ENCODE measurements around the gene MRPL21.
"Not testable (repeated sequence)": the region's sequence is repeated elsewhere in the genome, so short reads cannot be mapped to it uniquely, and the experiment has no call there.

Gene MRPL21

GRCh38 chr11:68891351-68891948 lies 12.2 kb downstream of the MRPL21 start:
- in situ Hi-C loops (cut with MboI; ENCODE audit: low sequenced_read_pairs, unreplicated experiment) = no loop called here
- TF ChIP-seq, protein P1, sequence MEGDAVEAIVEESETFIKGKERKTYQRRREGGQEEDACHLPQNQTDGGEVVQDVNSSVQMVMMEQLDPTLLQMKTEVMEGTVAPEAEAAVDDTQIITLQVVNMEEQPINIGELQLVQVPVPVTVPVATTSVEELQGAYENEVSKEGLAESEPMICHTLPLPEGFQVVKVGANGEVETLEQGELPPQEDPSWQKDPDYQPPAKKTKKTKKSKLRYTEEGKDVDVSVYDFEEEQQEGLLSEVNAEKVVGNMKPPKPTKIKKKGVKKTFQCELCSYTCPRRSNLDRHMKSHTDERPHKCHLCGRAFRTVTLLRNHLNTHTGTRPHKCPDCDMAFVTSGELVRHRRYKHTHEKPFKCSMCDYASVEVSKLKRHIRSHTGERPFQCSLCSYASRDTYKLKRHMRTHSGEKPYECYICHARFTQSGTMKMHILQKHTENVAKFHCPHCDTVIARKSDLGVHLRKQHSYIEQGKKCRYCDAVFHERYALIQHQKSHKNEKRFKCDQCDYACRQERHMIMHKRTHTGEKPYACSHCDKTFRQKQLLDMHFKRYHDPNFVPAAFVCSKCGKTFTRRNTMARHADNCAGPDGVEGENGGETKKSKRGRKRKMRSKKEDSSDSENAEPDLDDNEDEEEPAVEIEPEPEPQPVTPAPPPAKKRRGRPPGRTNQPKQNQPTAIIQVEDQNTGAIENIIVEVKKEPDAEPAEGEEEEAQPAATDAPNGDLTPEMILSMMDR (IDR thresholded peaks at IDR 0.05; ENCODE audit: borderline replicate concordance, control extremely low read depth, extremely low read depth, insufficient read depth, missing control alignments) = no peak
- no peak for DNase-seq (ENCODE audit: low spot score)

GRCh38 chr11:68890490-68891231 lies 13.0 kb downstream of the MRPL21 start:
- no peak for DNase-seq (ENCODE audit: low spot score)
- in situ Hi-C loops (cut with MboI; ENCODE audit: low sequenced_read_pairs, unreplicated experiment) = no loop called here
- TF ChIP-seq, protein P1 (IDR thresholded peaks at IDR 0.05; ENCODE audit: borderline replicate concordance, control extremely low read depth, extremely low read depth, insufficient read depth, missing control alignments) = no peak

DNA sequence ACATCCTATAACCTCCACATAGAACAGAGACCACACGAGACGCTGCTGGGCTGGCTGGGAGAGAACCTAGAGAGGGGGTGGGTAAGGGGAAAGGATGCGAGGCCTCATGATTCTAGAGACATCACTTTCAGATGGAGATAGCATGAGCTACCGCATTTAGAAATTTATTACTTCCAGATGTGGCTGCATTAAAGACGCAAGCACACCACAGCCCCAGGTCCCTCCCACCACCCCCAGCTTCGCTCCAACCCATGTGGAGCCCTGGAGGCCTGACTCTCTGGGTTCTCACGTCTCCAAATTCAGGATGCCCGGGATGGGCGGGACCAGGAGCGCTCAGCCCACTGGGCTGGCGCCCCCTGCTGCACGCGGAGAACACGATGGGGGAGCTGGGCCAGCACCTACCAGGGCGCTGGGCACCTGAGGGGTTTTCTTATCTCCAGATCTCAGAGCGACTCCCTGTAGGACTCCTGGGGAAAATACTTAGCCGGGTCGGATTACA lies 13.6 kb downstream of the MRPL21 start:
- in situ Hi-C loops (cut with MboI; ENCODE audit: low sequenced_read_pairs, unreplicated experiment) = no loop called here
- DNase-seq (ENCODE audit: low spot score) = no peak

DNA sequence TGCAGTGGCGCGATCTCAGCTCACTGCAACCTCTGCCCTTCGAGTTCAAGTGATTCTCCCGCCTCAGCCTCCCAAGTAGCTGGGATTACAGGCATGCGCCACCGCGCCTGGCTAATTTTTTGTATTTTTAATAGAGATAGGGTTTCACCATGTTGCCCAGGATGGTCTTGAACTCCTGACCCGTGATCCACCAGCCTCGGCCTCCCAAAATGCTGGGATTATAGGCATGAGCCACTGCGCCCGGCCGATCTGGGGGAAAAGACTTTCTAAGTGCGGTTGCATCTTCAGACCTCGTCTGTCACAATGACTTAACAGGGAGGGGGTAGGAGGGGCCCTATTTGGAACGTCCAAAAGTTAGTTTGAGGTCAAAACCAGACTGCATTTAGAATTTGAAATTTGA lies 18.8 kb downstream of the MRPL21 start:
- in situ Hi-C loops (cut with MboI; ENCODE audit: low sequenced_read_pairs, unreplicated experiment); DNase-seq (ENCODE audit: low spot score): not testable (repeated sequence)

More for the DNA sequence above, 13.6 kb downstream of the MRPL21 start:
- TF ChIP-seq, protein P1 (IDR thresholded peaks at IDR 0.05; ENCODE audit: borderline replicate concordance, control extremely low read depth, extremely low read depth, insufficient read depth, missing control alignments) = no peak

DNA sequence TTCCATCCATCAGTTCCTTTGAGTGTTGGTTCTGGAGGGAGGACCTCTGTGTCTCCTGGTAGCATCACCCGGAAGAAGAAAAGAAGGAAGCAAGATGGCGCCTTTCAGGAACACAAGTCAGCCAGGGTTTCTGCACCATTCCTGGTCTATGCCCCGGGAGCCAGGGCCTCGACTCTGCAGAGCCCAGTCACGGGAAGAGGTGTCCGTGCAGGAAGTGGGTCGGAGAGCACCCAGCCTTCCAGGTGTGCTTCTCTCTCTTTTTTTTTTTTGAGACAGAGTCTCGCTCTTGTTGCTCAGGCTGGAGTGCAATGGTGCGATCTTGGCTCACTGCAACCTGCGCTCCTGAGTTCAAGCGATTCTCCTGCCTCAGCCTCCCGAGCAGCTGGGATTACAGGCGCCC lies 21.2 kb downstream of the MRPL21 start:
- no peak for DNase-seq (ENCODE audit: low spot score)
- in situ Hi-C loops (cut with MboI; ENCODE audit: low sequenced_read_pairs, unreplicated experiment) = no loop called here
- TF ChIP-seq, protein P1 (IDR thresholded peaks at IDR 0.05; ENCODE audit: borderline replicate concordance, control extremely low read depth, extremely low read depth, insufficient read depth, missing control alignments) = no peak

- in situ Hi-C loops (cut with MboI; ENCODE audit: low sequenced_read_pairs, unreplicated experiment) = no loop called here
These were observed 22.3 kb downstream of the MRPL21 start for GRCh38 chr11:68881320-68881719.

More at GRCh38 chr11:68881320-68881719, 22.3 kb downstream of the MRPL21 start:
- DNase-seq (ENCODE audit: low spot score) = no peak
- TF ChIP-seq, protein P1 (IDR thresholded peaks at IDR 0.05; ENCODE audit: borderline replicate concordance, control extremely low read depth, extremely low read depth, insufficient read depth, missing control alignments) = no peak
